ENCODE results near the gene KCTD16.

DNA sequence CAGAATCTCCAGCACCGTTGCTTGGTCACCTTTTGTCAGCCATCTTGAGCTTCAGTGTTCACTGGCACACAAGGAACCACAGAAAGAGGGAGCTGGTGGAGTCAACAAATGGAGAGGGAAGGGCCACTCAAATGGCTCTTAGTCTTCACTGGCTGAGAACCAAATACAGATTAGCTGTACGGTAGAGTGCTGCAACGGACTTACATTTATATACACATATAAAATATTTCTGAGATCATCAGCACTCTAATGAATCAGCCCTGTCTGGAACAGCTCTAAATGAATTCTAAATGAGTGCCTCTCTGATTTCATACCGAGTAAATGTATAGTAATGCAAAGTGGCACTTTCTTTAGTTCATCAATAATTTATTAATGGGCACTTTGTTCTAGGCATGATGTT lies 24.8 kb downstream of the KCTD16 start:
- TF ChIP-seq, protein P1, sequence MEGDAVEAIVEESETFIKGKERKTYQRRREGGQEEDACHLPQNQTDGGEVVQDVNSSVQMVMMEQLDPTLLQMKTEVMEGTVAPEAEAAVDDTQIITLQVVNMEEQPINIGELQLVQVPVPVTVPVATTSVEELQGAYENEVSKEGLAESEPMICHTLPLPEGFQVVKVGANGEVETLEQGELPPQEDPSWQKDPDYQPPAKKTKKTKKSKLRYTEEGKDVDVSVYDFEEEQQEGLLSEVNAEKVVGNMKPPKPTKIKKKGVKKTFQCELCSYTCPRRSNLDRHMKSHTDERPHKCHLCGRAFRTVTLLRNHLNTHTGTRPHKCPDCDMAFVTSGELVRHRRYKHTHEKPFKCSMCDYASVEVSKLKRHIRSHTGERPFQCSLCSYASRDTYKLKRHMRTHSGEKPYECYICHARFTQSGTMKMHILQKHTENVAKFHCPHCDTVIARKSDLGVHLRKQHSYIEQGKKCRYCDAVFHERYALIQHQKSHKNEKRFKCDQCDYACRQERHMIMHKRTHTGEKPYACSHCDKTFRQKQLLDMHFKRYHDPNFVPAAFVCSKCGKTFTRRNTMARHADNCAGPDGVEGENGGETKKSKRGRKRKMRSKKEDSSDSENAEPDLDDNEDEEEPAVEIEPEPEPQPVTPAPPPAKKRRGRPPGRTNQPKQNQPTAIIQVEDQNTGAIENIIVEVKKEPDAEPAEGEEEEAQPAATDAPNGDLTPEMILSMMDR (IDR thresholded peaks at IDR 0.05): no peak
- TF ChIP-seq ZFX (IDR thresholded peaks at IDR 0.05; ENCODE audit: borderline replicate concordance): no peak
